Suprapubic skin (tissue), 3 donors: ENCODE measurements around the gene VPS36.

Experiments used
- CTCF ChIP-seq, 2 donors: fragments of 200-600 bp in 1 of 2; fragments of 450-650 bp in 1 of 2; sonication (generic) in 1 of 2; IDR thresholded peaks; one replicate each; pipeline ENCODE4 v1.5.1; 2016 to 2019; ENCODE audit warnings: antibody characterized with exemption in 2 of 2, mild to moderate bottlenecking in 1 of 2, moderate library complexity in 1 of 2
- EP300 ChIP-seq: sonication (generic); formaldehyde crosslinking; IDR thresholded peaks from one replicate; pipeline ENCODE4 v1.6.1; 2017; ENCODE audit warnings: antibody characterized with exemption
- POLR2A ChIP-seq, 2 donors: fragments of 450-650 bp; IDR thresholded peaks; one replicate each; pipeline ENCODE4 v1.6.1; 2017; ENCODE audit warnings: antibody characterized with exemption in 2 of 2, mild to moderate bottlenecking in 2 of 2, moderate library complexity in 2 of 2

- TF ChIP-seq CTCF (IDR thresholded peaks at IDR 0.05) (no peak), EP300 (no peak), POLR2A (IDR thresholded peaks at IDR 0.05) (no peak)
These were observed 72.1 kb downstream of the VPS36 start for GRCh38 chr13:52378312-52378711.
